ENCODE results near the gene NFU1. TPM values are rescaled to one million over a fixed set of nuclear protein-coding genes. Genes with fewer than 3 reads are reported as not detected.

The NFU1 gene
- total and polyA plus RNA-seq, 2 of the 13 experiments (the other 11 are each of a cell fraction or from before 2014, with no cell fraction given), result 39.1 to 84.0 TPM

DNA sequence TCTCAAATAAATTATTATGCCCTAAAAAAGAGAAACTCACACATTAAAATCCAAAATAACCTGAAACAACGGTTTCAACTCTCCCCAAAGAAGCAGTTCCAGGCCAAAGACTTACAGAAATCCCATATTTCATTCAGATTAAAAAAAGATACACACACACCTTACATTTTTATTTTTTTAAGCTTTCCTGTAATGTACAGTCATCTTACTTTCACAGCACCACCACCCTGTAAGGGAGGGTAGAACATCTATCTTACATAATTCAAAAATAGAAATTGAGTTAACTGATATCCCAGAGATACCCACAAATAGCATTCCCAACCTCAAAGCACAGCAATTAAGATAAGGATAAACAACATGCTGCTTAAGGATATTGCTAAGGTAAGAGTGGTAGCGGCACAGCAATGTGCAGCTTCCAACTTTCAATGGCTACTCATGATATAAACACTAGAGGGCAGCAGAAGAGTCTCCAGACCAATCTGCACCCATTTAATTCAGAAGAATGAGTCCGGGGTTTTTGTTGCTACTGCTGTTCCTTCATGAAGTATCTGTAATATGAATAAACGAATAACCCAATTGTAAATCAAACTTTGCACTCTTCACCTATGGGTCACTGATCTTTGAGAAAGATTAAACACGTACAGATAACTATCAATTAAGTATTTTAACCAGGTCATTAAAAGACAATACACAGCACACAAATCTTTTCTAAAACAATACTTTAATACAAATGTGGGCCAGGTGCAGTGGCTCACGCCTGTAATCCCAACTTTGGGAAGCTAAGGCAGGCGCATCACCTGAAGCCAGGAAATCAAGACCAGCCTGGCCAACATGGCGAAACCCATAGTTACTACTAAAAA is 61.5 kb downstream of the NFU1 start (continued):
- TF ChIP-seq, protein P1, sequence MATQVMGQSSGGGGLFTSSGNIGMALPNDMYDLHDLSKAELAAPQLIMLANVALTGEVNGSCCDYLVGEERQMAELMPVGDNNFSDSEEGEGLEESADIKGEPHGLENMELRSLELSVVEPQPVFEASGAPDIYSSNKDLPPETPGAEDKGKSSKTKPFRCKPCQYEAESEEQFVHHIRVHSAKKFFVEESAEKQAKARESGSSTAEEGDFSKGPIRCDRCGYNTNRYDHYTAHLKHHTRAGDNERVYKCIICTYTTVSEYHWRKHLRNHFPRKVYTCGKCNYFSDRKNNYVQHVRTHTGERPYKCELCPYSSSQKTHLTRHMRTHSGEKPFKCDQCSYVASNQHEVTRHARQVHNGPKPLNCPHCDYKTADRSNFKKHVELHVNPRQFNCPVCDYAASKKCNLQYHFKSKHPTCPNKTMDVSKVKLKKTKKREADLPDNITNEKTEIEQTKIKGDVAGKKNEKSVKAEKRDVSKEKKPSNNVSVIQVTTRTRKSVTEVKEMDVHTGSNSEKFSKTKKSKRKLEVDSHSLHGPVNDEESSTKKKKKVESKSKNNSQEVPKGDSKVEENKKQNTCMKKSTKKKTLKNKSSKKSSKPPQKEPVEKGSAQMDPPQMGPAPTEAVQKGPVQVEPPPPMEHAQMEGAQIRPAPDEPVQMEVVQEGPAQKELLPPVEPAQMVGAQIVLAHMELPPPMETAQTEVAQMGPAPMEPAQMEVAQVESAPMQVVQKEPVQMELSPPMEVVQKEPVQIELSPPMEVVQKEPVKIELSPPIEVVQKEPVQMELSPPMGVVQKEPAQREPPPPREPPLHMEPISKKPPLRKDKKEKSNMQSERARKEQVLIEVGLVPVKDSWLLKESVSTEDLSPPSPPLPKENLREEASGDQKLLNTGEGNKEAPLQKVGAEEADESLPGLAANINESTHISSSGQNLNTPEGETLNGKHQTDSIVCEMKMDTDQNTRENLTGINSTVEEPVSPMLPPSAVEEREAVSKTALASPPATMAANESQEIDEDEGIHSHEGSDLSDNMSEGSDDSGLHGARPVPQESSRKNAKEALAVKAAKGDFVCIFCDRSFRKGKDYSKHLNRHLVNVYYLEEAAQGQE (IDR thresholded peaks at IDR 0.05; ENCODE audit: borderline replicate concordance in 1 of 2, low read depth in 1 of 2, low read length in 2 of 2), result no peak
- TF ChIP-seq FOXO4 (CRISPR knock-in tag; conservative IDR thresholded peaks at IDR 0.05) (0 out of 2 replicates have a peak, but pooled peaks have one; percentile 36), STAG1 (CRISPR knock-in tag; IDR thresholded peaks at IDR 0.05) (peak; percentile 38)

- H3K4me2 ChIP-seq (ENCODE audit: low read depth, low read length), result no peak overlapping the region
- H3K36me3 ChIP-seq (replicated peaks in 1 of 2; ENCODE audit: control insufficient read depth in 1 of 2, insufficient read depth in 2 of 2, low read length in 2 of 2), result peaks cover 32 to 58% of the 10 kb centered on the region in 2 experiments
- FAIRE-seq, result no peak
- no peaks in the 10 kb centered on the region for H3K9me3 ChIP-seq (ENCODE audit: low read length)
- H3K27ac ChIP-seq (ENCODE audit: extremely low read length, insufficient read depth, low read length), result no peak overlapping the region
- no peak for ATAC-seq
- no peak for TF ChIP-seq FOXC1 (CRISPR knock-in tag; IDR thresholded peaks at IDR 0.05; ENCODE audit: borderline replicate concordance)
- no peak for TF ChIP-seq IRX3 (CRISPR knock-in tag; IDR thresholded peaks at IDR 0.05; ENCODE audit: borderline replicate concordance, low read depth)
- no peak for TF ChIP-seq GZF1 (CRISPR knock-in tag; IDR thresholded peaks at IDR 0.05)
- TF ChIP-seq REL (CRISPR knock-in tag; conservative IDR thresholded peaks at IDR 0.05), result 0 out of 2 replicates have a peak, but pooled peaks have one; percentile 31
- H3K9ac ChIP-seq (ENCODE audit: insufficient read depth, low read depth, low read length), result no peak overlapping the region
- no peak for DNase-seq (ENCODE audit: low spot score)
- peaks cover 8% of the 10 kb centered on the region; the same call in 1 of the 2 replicates for H3K4me1 ChIP-seq (ENCODE audit: insufficient read depth, low read length)
- no peak overlapping the region for H2AFZ ChIP-seq (ENCODE audit: low read length)
- ChIA-PET POLR2A (no interaction called here), CTCF (ENCODE audit: low intra/inter-chr PET ratio, low total read pairs) (no interaction called here)
- in situ Hi-C loops (cut with HindIII; ENCODE audit: extremely low pct_ligation_motif_present, low pct_unique_long_range_greater_than_20kb) (no loop called here), intact Hi-C loops (cut with micrococcal nuclease; ENCODE audit: unreplicated experiment) (loop anchor here (10.0 kb wide), 1 partner anchor 342 kb away; no protein-coding TSS in a partner anchor)
- peaks cover 43% of the 10 kb centered on the region for H3K79me2 ChIP-seq (ENCODE audit: insufficient read depth, low read length)
- BruUV-seq (replicated peaks), result no TSS peak
- no peaks in the 10 kb centered on the region for H3K27me3 ChIP-seq (ENCODE audit: control insufficient read depth in 1 of 2, insufficient read depth in 2 of 2, low read length in 2 of 2)
- peaks cover 37% of the 10 kb centered on the region for H4K20me1 ChIP-seq (ENCODE audit: insufficient read depth, low read length)
- no peak overlapping the region for H3K4me3 ChIP-seq (replicated peaks in 1 of 3; ENCODE audit: insufficient read depth in 1 of 3, low read depth in 2 of 3, low read length in 3 of 3)
Measured at GRCh38 chr2:69372767-69373166, 64.5 kb downstream of the NFU1 start.

All from HepG2 (cell line).